ENCODE data around the gene NFYB.
"Not testable (repeated sequence)": the region's sequence is repeated elsewhere in the genome, so short reads cannot be mapped to it uniquely, and the experiment has no call there.

Gene NFYB

GRCh38 chr12:104115587-104115975 is 22.4 kb downstream of the NFYB start:
- no peak for DNase-seq (ENCODE audit: low read depth, low spot score)

GRCh38 chr12:104114834-104115586 is 23.0 kb downstream of the NFYB start:
- not testable (repeated sequence) for DNase-seq (ENCODE audit: low read depth, low spot score)

- no peak for DNase-seq (ENCODE audit: low read depth, low spot score)
Observed at GRCh38 chr12:104109446-104110271, 28.4 kb downstream of the NFYB start.

GRCh38 chr12:104108755-104109445 is 29.1 kb downstream of the NFYB start:
- peak; percentile 73 for DNase-seq (ENCODE audit: low read depth, low spot score)

- no peak for DNase-seq (ENCODE audit: low read depth, low spot score)
Observed at GRCh38 chr12:104106965-104107364, 31.0 kb downstream of the NFYB start.

- DNase-seq (ENCODE audit: low read depth, low spot score) = no peak
Observed at GRCh38 chr12:104105461-104105860, 32.5 kb downstream of the NFYB start.

- no peak for DNase-seq (ENCODE audit: low read depth, low spot score)
Observed at GRCh38 chr12:104097954-104098353, 40.1 kb downstream of the NFYB start.

- no peak for DNase-seq (ENCODE audit: low read depth, low spot score)
Observed at GRCh38 chr12:104095289-104095688, 42.7 kb downstream of the NFYB start.

- no peak for DNase-seq (ENCODE audit: low read depth, low spot score)
Observed at GRCh38 chr12:104094284-104094683, 43.7 kb downstream of the NFYB start.

GRCh38 chr12:104091136-104091535 is 46.9 kb downstream of the NFYB start:
- DNase-seq (ENCODE audit: low read depth, low spot score) = no peak

GRCh38 chr12:104090685-104091084 is 47.3 kb downstream of the NFYB start:
- DNase-seq (ENCODE audit: low read depth, low spot score) = no peak

- no peak for DNase-seq (ENCODE audit: low read depth, low spot score)
Observed at GRCh38 chr12:104083769-104084475, 54.1 kb downstream of the NFYB start.

- DNase-seq (ENCODE audit: low read depth, low spot score) = no peak
Observed at GRCh38 chr12:104080764-104081163, 57.2 kb downstream of the NFYB start.

- DNase-seq (ENCODE audit: low read depth, low spot score) = no peak
Observed at GRCh38 chr12:104079024-104079423, 59.0 kb downstream of the NFYB start.

GRCh38 chr12:104073699-104074098 is 64.3 kb downstream of the NFYB start:
- no peak for DNase-seq (ENCODE audit: low read depth, low spot score)

- no peak for DNase-seq (ENCODE audit: low read depth, low spot score)
Observed at GRCh38 chr12:104072099-104072498, 65.9 kb downstream of the NFYB start.
